Motor neuron (in vitro differentiated cells): ENCODE measurements around the gene OFD1. TPM values are rescaled to one million over a fixed set of nuclear protein-coding genes. Genes with fewer than 3 reads are reported as not detected.

Experiments
- ATAC-seq, 8 experiments: fragments of 200-7000 bp; cut with Tn5 transposase; replicated peaks in 6 of 8; 2 replicates each; pipeline ENCODE4 v1.8.0; 2021; ENCODE audit warnings: mild to moderate bottlenecking in 8 of 8, moderate library complexity in 8 of 8
- H3K27ac ChIP-seq, 2 donors: fragments of 250-450 bp; sonication (Bioruptor Pico); 2 replicates each; pipeline ENCODE4 v1.9.0; 2021; ENCODE audit warnings: antibody characterized with exemption in 2 of 2, mild to moderate bottlenecking in 2 of 2, moderate library complexity in 1 of 2
- H3K4me1 ChIP-seq, 2 donors: fragments of 250-450 bp; sonication (Bioruptor Pico); replicated peaks in 1 of 2; 2 replicates each; pipeline ENCODE4 v1.6.1; 2021; ENCODE audit warnings: antibody characterized with exemption in 2 of 2, mild to moderate bottlenecking in 2 of 2, moderate library complexity in 1 of 2
- H3K4me3 ChIP-seq, 5 donors: fragments of 250-450 bp; sonication (Bioruptor Pico); 2 replicates each; pipeline ENCODE4 v1.9.0; 2021; ENCODE audit warnings: antibody characterized with exemption in 5 of 5, mild to moderate bottlenecking in 5 of 5, moderate library complexity in 4 of 5
- WGBS, 10 experiments: fragments of 450-650 bp; shearing (Covaris generic); methylation state at CpG; one replicate each; pipeline ENCODE4 v1.0.0; 2022; 5-methylcytosine and 5-hydroxymethylcytosine counted together
- in situ Hi-C, 9 experiments: fragments of 400-800 bp; cut with MboI; loops; one replicate each; pipeline ENCODE4 v1.15.0; 2021; ENCODE audit warnings: low sequenced_read_pairs in 9 of 9, low pct_unique_long_range_greater_than_20kb in 2 of 9; ENCODE audit not compliant: unreplicated experiment in 9 of 9
- total RNA-seq, 8 experiments: library from RNA; unstranded; fragments of 300-600 nt; gene quantifications; 2 replicates each; pipeline versions ENCODE4 v1.2.3 to v1.2.4, GENCODE V29; 2022

OFD1 gene
- total RNA-seq, 8 experiments from 2014 or later, result 10.5 to 35.0 (median 23.8) TPM

DNA sequence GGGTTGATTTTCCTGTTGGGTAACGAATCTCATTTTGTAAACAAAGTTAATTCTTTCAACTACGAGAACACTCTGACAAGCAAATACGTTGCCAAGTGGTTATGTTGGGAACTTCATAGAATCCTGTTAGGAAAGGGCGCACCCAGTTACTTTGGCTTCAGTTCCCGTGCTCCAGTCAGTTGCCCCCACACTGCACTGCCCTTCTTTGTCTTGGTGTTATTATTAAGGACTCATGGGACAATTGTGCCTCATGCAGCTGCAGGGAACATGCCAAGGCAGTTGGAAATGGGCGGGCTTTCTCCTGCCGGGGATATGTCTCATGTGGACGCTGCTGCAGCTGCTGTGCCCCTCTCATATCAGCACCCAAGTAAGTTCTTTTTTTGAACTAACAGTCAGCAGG is 28.9 kb downstream of the OFD1 start:
- no peak overlapping the region for H3K4me3 ChIP-seq
- H3K4me1 ChIP-seq, result peaks cover 9 to 15% of the 10 kb centered on the region in 2 donors
- no peak overlapping the region for H3K27ac ChIP-seq
- ATAC-seq, result peak in 5 of 8 experiments; percentile 38 to 79 (median 55)
- in situ Hi-C loops, result loop anchor here in 2 of 9 experiments (25.0 kb wide), 1 partner anchor 274 kb away; the partner anchor contains the start of gene GEMIN8 (in 2 of the 2)
- 29 to 86% (median 40%) methylated on average over 1 to 7 of the region's 8 CpGs; no CpG with 5 or more reads in 2 of the 10 experiments for WGBS, 10 experiments

DNA sequence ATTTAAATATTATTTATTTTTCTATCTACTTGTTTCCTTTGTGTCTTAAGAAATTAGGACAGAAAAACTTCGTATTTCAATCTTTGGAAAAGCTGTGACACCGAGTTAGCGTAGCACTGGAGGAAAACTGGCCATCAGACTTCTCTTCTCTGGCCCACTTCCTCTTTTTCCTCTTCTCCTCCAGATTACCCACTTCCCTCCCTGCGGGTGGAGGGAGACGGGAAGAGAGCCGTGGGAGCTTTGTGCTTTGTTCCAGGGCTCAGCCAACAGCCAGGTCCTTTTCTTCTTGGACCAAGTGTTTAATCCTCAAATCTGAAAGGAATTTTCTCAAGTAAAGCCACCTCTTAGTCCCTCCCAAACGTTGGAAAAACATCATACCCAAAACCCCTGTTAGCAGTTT is 29.7 kb downstream of the OFD1 start:
- H3K27ac ChIP-seq, result peak overlapping the region in 1 of 2 donors; percentile 2
- in situ Hi-C loops, result loop anchor here in 2 of 9 experiments (25.0 kb wide), 1 partner anchor 273 kb away; the partner anchor contains the start of gene GEMIN8 (in 2 of the 2)

DNA sequence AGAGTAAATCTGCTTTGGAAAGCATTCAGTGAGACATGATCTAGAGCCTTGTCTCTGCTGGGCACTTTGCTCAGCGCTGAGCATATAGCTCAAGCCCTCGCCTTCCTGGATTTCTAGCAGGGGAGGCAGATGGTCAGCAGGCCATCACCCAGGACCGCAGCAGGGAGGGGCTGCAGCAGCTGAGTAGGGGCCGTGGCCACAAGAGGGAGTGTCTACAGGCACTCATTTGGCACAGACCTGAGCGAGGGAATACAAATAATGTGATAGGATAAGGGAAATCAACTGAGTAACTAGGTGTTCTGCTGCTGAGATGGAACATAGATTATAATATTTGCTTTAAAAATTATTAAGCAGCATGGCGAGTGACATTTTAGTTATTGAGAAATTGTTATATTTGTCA is 30.2 kb downstream of the OFD1 start:
- no peak overlapping the region for H3K4me3 ChIP-seq
- ATAC-seq, result peak in 7 of 8 experiments; percentile 44 to 99 (median 95)
- peaks cover 12 to 15% of the 10 kb centered on the region in 2 donors for H3K4me1 ChIP-seq
- H3K27ac ChIP-seq, result peak overlapping the region in 1 of 2 donors; percentile 2
- WGBS, 10 experiments, result 0 to 100% (median 30%) methylated on average over 1 to 3 of the region's 6 CpGs; no CpG with 5 or more reads in 5 of the 10 experiments
- in situ Hi-C loops, result loop anchor here in 2 of 9 experiments (25.0 kb wide), 1 partner anchor 273 kb away; the partner anchor contains the start of gene GEMIN8 (in 2 of the 2)

More for the DNA sequence above, 29.7 kb downstream of the OFD1 start:
- WGBS, 10 experiments, result 10 to 100% (median 60%) methylated on average over 1 to 6 of the region's 7 CpGs; no CpG with 5 or more reads in 3 of the 10 experiments
- H3K4me1 ChIP-seq, result peaks cover 9 to 15% of the 10 kb centered on the region in 2 donors
- H3K4me3 ChIP-seq, result no peak overlapping the region
- peak in 4 of 8 experiments; percentile 5 to 15 (median 10) for ATAC-seq

DNA sequence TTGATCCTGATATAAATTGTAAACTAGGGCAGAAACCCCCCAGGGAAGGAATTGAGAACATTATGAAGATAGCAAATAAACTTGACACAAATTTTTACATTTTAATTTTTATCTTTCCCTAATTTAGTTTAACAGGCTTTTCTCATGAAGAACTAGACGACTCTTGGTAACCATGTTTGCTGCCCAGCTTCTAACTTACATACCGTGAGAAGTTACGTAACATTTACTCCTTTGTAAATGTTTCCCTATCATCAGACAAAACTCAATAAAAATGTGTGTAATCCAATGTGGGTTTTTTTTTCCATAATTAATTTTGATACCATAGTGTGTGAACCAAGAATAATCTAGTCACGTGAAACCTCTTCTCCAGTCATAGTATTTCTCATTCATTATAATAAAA is 34.4 kb downstream of the OFD1 start:
- peaks cover 9 to 21% of the 10 kb centered on the region in 2 donors for H3K4me1 ChIP-seq
- no peak overlapping the region for H3K4me3 ChIP-seq
- ATAC-seq, result no peak
- H3K27ac ChIP-seq, result no peak overlapping the region
- 67 to 100% (median 100%) methylated on average over 1 to 4 of the region's 4 CpGs; no CpG with 5 or more reads in 1 of the 10 experiments for WGBS, 10 experiments
- in situ Hi-C loops, result loop anchor here in 2 of 9 experiments (25.0 kb wide), 1 partner anchor 268 kb away; the partner anchor contains the start of gene GEMIN8 (in 2 of the 2)

DNA sequence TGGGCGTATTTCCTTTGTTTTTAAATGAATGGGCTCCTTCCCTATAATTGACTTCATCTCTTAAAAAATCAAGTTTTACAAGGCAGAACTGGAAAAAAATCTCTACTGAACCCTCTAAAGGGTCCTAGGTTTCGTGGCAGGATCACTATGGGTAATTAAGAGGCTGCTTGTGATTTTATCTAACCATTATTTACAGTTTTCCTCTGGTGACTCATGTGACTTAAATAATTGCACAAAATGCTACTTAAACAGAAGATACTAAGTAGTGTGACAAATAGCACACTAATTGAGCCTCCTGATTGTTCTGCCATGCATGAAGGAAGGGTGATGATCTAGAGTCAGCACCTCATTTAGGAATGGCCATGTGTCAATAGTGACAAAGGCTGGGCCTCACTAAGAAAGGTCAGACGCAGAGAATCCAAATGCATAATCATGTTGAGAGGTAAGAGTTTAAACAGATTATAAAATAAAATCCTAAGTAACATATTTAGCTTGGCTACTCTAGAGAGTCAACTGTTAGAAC is 35.5 kb downstream of the OFD1 start:
- H3K27ac ChIP-seq, result no peak overlapping the region
- H3K4me1 ChIP-seq, result peaks cover 0 to 14% of the 10 kb centered on the region in 2 donors
- 33 to 100% (median 83%) methylated on average over 1 to 3 of the region's 3 CpGs; no CpG with 5 or more reads in 3 of the 10 experiments for WGBS, 10 experiments
- in situ Hi-C loops, result loop anchor here in 2 of 9 experiments (25.0 kb wide), 1 partner anchor 267 kb away; the partner anchor contains the start of gene GEMIN8 (in 2 of the 2)
- ATAC-seq, result peak in 5 of 8 experiments; percentile 88 to 97 (median 92)
- no peak overlapping the region for H3K4me3 ChIP-seq

DNA sequence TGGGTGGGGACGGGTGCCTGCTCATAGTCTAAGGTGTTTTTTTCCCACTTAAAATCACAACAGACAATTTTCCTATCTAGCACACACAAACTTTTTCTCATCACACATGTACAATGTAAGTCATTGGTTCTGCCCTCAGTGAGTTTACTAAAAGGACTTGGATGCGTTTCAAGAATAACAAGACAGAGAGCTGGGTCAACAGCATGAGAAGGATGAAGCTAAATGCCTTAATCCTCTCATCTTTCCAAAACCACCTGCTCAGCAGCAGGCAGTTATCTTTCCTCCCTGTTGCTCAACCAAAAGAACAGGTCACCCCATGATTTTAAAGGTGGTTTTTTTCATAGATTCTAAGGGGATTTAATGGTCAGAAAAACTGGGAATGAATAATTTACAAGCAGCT is 40.1 kb downstream of the OFD1 start:
- H3K27ac ChIP-seq, result no peak overlapping the region
- ATAC-seq, result no peak
- in situ Hi-C loops, result loop anchor here in 2 of 9 experiments (25.0 kb wide), 1 partner anchor 263 kb away; the partner anchor contains the start of gene GEMIN8 (in 2 of the 2)
- no peak overlapping the region for H3K4me3 ChIP-seq
- WGBS, 10 experiments, result 83 to 100% (median 88%) methylated on average over 1 of the region's 2 CpGs; no CpG with 5 or more reads in 7 of the 10 experiments
- peaks cover 0 to 10% of the 10 kb centered on the region in 2 donors for H3K4me1 ChIP-seq

DNA sequence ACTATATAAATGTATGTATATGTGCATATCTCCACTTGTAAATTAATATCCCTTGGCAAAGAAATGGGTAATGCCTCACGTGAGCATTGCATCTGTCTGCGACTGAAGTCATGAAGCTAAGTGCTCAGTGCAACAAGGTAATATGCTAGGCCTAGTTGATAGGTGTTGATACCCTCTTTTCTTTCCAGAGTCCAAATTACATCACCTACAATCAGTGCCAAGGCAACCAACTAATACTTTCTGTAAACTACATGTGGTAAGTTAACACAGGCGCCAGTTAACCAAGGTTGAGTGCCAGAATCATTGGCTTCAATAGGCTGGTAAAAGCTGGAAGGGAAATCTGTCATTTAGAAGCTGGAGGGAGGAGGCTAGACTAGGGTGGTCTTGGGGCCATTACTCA is 41.3 kb downstream of the OFD1 start:
- in situ Hi-C loops, result no loop called here
- 50% methylated on average over 2 of the region's 3 CpGs; no CpG with 5 or more reads in 9 of the 10 experiments for WGBS, 10 experiments

DNA sequence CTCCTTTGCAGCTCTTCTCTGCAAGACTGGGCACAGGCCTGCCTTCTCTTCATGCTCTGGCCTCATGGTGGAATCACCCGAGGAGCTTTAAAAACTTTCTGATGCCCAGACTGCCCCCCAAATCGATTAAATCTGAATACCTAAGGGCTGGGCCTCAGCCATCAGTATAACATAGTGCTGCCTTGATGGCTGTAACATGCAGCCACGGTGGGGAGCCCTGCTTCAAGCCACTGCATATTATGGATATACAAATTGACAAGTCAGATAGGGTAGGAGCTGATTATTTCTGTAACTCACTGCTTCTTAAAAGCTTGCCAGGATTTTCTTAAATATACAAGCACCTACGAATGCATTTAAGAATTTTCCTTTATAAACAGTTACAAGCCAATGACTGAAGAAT is 41.8 kb downstream of the OFD1 start:
- WGBS, 10 experiments, result 20 to 83% (median 61%) methylated on average over 1 to 3 of the region's 4 CpGs; no CpG with 5 or more reads in 2 of the 10 experiments
- in situ Hi-C loops, result no loop called here
- no peak for ATAC-seq
- Histone ChIP-seq H3K27ac (no peak overlapping the region), H3K4me1 (no peaks in the 10 kb centered on the region), H3K4me3 (no peak overlapping the region)

More for the DNA sequence above, 41.3 kb downstream of the OFD1 start:
- ATAC-seq, result peak in 1 of 8 experiments; percentile 39
- Histone ChIP-seq H3K27ac (no peak overlapping the region), H3K4me3 (no peak overlapping the region), H3K4me1 (no peaks in the 10 kb centered on the region)

DNA sequence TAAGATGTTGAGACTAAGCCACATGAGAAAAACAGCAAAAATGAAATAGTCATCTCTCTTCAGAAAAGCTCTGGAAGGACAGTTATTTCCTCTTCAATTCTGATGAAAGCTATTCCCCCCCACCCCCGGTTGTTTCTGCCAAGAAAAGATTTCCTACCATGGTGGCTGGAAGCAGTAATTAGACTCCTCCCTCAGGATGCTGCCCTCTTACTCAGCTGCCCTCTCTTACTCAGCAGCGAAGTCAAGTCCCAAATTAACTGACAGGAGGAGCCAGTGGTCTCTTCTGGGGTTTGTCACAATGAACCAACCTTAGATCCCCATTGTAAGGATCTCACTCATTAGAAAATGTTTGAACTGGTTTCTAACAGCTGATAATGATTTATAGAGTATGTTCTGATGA is 44.4 kb downstream of the OFD1 start:
- H3K4me1 ChIP-seq, result no peaks in the 10 kb centered on the region
- 0 to 82% (median 57%) methylated on average over 1 of the region's 2 CpGs; no CpG with 5 or more reads in 7 of the 10 experiments for WGBS, 10 experiments
- in situ Hi-C loops, result no loop called here
- no peak overlapping the region for H3K27ac ChIP-seq
- peak in 4 of 8 experiments; percentile 26 to 67 (median 47) for ATAC-seq
- no peak overlapping the region for H3K4me3 ChIP-seq

DNA sequence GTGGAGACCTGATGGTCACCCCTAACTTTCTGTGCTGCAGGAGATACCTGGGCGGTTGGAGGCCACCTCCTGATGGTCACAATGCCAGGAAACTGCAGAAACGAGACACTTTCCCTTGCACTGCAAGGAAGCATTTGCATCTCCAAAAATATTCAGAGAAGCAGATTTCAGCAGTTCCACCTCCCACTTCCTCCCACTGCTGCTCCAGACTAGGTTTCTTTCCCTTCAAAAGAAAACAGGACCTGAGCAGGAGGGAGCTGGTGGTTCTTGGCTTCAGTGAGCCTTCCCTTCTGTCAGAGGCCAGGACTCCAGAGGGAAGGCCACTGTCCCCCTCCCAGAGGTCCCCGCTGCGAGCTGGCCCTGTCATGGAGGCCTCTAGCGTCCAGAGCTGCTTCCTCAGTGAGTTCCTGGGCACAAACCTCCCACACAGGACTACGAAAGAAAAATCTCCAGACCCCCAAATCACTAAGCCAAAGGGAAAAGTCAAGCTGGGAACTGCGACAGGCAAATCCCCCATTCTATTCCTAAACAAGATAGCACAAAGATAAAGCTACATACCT is 46.4 kb downstream of the OFD1 start:
- H3K4me3 ChIP-seq, result no peak overlapping the region
- ATAC-seq, result no peak
- 85% methylated on average over 4 of the region's 7 CpGs; no CpG with 5 or more reads in 9 of the 10 experiments for WGBS, 10 experiments
- peaks cover 0 to 2% of the 10 kb centered on the region in 2 donors for H3K4me1 ChIP-seq
- in situ Hi-C loops, result no loop called here
- no peak overlapping the region for H3K27ac ChIP-seq

DNA sequence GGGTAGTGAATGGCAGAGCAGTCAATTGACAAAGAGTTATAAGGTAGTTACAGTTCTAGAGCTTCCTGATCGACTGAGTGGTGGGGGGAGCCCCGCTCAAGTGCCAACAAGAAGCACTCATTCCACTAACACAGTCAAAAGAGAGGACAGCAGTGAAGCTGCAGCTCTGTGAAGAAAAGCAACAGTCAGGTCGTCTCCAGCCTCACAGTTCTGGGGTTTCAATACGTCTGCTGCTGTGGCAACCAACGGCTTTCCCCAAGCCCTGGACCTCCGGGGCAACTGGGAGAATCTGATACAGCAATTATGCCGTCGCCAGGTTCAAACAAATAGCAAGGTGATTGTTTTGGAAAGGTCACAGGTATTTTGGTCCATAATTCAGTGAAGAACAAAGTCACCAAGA is 51.5 kb downstream of the OFD1 start:
- WGBS, 10 experiments, result 59 to 80% (median 63%) methylated on average over 1 to 4 of the region's 8 CpGs; no CpG with 5 or more reads in 6 of the 10 experiments
- peaks cover 0 to 5% of the 10 kb centered on the region in 2 donors for H3K4me1 ChIP-seq
- H3K4me3 ChIP-seq, result no peak overlapping the region
- in situ Hi-C loops, result no loop called here
- no peak overlapping the region for H3K27ac ChIP-seq
- peak in 1 of 8 experiments; percentile 79 for ATAC-seq

DNA sequence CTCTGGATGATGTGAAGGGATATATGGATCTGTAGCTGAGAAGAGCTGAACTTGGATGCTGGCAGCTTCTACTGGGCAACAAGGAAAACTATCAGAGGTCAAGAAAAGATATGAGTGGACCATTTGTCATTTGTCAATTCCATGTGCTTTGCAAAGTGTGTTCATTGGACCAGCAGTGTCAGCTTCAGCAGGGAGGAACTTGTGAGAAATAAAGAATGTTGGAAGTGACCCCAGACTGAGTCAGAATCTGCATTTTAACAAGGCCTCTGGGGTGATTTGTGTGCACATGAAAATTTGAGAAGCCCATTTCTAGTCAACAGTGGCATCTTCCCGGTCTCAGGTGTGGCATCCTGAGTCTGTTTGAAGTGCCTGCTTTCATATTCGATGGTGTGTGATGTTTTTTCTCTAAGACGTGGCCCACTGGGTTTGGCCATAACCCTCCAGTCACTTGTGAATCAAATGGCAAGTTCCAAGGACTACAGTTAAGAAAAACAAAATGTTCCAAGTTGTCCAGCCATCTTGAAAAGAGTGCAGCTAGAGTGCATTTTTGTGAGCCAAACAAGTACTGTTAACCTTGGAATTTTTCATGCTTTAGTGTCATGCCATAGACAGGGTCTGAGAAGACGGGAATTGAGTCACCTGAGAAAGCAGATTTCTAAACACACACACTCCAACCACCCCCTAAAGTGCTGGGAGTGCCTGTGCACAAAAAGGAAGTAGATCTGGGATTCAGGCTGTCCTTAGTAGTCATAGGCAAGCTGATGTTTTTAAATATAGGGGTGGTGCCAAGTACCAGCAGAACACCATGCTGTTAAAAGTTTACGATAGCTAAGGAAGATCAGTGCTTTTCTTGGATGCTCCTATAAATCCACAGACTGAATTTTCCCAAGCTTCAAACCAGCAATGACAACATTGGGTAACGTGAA is 55.9 kb downstream of the OFD1 start:
- Histone ChIP-seq H3K27ac (no peak overlapping the region), H3K4me3 (no peak overlapping the region)

More for the DNA sequence above, 55.9 kb downstream of the OFD1 start:
- 17 to 100% (median 72%) methylated on average over 1 to 5 of the region's 6 CpGs; no CpG with 5 or more reads in 4 of the 10 experiments for WGBS, 10 experiments
- in situ Hi-C loops, result no loop called here
- ATAC-seq, result no peak
- H3K4me1 ChIP-seq, result peaks cover 9 to 14% of the 10 kb centered on the region in 2 donors
